ENCODE data around the gene FBXO45. TPM values are rescaled to one million over a fixed set of nuclear protein-coding genes. Genes with fewer than 3 reads are reported as not detected.
A peak's percentile ranks its signal among the peaks of the same experiment; 100 is the strongest.

FBXO45 gene
- total RNA-seq, 1 donor from 2014 or later, result 6.6 TPM

DNA sequence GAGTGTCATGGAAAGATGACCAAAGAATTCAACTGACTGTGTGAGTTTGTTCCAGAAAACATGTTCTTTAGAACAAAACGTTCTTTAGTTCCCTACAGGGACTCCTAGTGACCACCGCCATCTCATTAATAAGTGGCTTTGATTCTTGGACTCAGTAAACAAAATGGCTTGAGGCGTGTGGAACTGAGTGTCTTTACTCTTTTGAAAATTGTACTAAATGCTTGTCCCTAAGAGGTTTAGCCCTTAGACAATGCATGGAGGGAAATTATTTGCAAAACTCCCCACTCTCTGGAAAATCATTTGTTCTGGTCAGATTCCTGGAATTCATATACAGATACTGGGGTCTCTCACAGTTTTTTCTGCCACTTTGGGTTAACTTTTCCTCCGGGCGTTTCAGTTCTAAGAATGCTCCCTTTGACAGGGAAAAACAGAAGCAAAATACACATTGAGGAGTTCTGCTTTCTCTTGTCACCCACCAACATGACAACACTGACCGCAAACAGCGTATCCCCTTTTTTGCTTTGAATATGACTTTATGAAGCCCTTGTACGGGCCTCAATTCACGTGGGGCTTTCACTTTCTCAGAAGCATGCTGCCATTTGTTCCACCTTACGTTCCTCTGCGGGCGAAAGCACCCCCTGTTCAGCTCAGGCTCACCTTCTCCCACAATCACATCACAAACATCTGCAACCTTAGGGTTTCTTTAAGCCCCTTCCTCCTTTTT is 55.8 kb downstream of the FBXO45 start:
- intact Hi-C loops (cut with DNase I), result no loop called here
- H3K4me1 ChIP-seq, result peaks cover 8% of the 10 kb centered on the region
- H3K27ac ChIP-seq, result peak overlapping the region; percentile 17
- no peak overlapping the region for H3K4me3 ChIP-seq
- no peaks in the 10 kb centered on the region for H3K9me3 ChIP-seq
- no peak for DNase-seq (ENCODE audit: extremely low spot score in 2 of 2)
- no peaks in the 10 kb centered on the region for H3K36me3 ChIP-seq
- TF ChIP-seq POLR2AphosphoS5 (IDR thresholded peaks at IDR 0.05; ENCODE audit: insufficient read depth in 1 of 2, low read depth in 1 of 2) (no peak), POLR2A (IDR thresholded peaks at IDR 0.05) (no peak)
- TF ChIP-seq, protein P1, sequence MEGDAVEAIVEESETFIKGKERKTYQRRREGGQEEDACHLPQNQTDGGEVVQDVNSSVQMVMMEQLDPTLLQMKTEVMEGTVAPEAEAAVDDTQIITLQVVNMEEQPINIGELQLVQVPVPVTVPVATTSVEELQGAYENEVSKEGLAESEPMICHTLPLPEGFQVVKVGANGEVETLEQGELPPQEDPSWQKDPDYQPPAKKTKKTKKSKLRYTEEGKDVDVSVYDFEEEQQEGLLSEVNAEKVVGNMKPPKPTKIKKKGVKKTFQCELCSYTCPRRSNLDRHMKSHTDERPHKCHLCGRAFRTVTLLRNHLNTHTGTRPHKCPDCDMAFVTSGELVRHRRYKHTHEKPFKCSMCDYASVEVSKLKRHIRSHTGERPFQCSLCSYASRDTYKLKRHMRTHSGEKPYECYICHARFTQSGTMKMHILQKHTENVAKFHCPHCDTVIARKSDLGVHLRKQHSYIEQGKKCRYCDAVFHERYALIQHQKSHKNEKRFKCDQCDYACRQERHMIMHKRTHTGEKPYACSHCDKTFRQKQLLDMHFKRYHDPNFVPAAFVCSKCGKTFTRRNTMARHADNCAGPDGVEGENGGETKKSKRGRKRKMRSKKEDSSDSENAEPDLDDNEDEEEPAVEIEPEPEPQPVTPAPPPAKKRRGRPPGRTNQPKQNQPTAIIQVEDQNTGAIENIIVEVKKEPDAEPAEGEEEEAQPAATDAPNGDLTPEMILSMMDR (IDR thresholded peaks at IDR 0.05), result no peak
- no peaks in the 10 kb centered on the region for H3K27me3 ChIP-seq

DNA sequence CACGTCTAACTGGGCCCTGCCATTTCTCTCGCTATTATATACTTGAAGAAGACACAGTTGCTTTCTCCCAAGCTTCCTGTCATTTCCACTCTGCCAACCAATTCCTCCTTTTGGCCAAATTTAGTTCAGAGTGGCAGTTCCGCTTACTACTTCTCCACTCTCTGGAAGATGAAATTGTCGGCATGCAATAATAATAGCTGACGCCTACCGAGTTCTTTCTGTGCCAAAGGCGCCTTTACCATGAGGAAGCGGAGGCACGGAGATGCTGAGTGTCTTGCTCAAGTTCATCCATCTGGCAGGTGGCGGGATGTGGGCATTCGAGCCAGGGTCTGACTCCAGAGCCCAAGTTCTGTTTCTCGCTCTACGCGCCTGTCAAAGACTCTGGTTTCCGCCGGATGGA is 56.4 kb downstream of the FBXO45 start:
- H3K4me1 ChIP-seq, result peaks cover 7% of the 10 kb centered on the region
- no peaks in the 10 kb centered on the region for H3K9me3 ChIP-seq
- DNase-seq (ENCODE audit: extremely low spot score in 2 of 2), result no peak
- H3K27me3 ChIP-seq, result no peaks in the 10 kb centered on the region
- TF ChIP-seq, protein P1 (IDR thresholded peaks at IDR 0.05), result no peak
- TF ChIP-seq POLR2AphosphoS5 (IDR thresholded peaks at IDR 0.05; ENCODE audit: insufficient read depth in 1 of 2, low read depth in 1 of 2), result no peak
- TF ChIP-seq POLR2A (IDR thresholded peaks at IDR 0.05), result no peak
- H3K36me3 ChIP-seq, result no peaks in the 10 kb centered on the region
- H3K27ac ChIP-seq, result no peak overlapping the region
- H3K4me3 ChIP-seq, result no peak overlapping the region
- intact Hi-C loops (cut with DNase I), result no loop called here

DNA sequence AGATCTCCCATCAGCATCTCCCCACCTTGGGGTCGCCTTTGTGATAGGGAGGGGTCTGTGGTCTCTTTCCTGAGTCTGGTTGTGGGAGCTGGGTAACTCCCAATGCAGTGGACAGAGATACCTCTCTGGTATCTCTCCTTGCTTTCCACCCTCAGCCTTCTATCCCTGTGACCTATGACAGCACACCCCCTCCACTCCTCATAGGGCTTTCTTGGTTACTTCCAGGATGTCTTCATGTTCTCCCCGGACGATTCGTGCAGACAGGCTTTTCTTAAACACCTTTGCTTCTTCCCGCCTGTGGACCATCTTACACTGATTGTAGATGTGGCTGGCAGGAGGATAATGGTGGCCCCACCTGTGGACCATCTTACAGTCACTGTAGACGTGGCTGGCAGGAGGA is 56.9 kb downstream of the FBXO45 start:
- Histone ChIP-seq H3K27ac (no peak overlapping the region), H3K4me3 (no peak overlapping the region), H3K4me1 (peaks cover 3% of the 10 kb centered on the region), H3K36me3 (no peaks in the 10 kb centered on the region), H3K27me3 (no peaks in the 10 kb centered on the region), H3K9me3 (no peaks in the 10 kb centered on the region)
- no peak for DNase-seq (ENCODE audit: extremely low spot score in 2 of 2)
- no peak for TF ChIP-seq POLR2A (IDR thresholded peaks at IDR 0.05)
- TF ChIP-seq, protein P1 (IDR thresholded peaks at IDR 0.05), result no peak
- TF ChIP-seq POLR2AphosphoS5 (IDR thresholded peaks at IDR 0.05; ENCODE audit: insufficient read depth in 1 of 2, low read depth in 1 of 2), result no peak
- intact Hi-C loops (cut with DNase I), result no loop called here

DNA sequence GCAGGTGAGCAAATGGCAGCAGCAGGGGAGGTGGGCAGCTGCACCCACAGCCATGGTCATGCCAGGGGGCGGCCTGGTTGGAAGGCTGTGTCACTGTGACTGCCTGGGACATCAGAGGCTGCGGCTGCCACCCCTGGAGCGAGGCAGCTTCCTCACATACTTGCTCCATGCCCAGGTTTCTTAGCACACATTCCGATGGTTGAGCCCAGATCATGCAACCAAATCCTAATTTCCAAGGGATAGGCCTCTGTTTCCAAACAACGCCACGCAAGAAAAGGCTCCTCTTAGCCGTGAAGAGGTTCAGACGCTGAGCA is 59.4 kb downstream of the FBXO45 start:
- no peak for DNase-seq (ENCODE audit: extremely low spot score in 2 of 2)
- no peaks in the 10 kb centered on the region for H3K9me3 ChIP-seq
- intact Hi-C loops (cut with DNase I), result no loop called here
- no peak for TF ChIP-seq POLR2AphosphoS5 (IDR thresholded peaks at IDR 0.05; ENCODE audit: insufficient read depth in 1 of 2, low read depth in 1 of 2)
- no peak for TF ChIP-seq POLR2A (IDR thresholded peaks at IDR 0.05)
- TF ChIP-seq, protein P1 (IDR thresholded peaks at IDR 0.05), result no peak
- no peaks in the 10 kb centered on the region for H3K27me3 ChIP-seq
- H3K4me1 ChIP-seq, result peaks cover 11% of the 10 kb centered on the region
- no peak overlapping the region for H3K27ac ChIP-seq
- no peak overlapping the region for H3K4me3 ChIP-seq
- H3K36me3 ChIP-seq, result no peaks in the 10 kb centered on the region

DNA sequence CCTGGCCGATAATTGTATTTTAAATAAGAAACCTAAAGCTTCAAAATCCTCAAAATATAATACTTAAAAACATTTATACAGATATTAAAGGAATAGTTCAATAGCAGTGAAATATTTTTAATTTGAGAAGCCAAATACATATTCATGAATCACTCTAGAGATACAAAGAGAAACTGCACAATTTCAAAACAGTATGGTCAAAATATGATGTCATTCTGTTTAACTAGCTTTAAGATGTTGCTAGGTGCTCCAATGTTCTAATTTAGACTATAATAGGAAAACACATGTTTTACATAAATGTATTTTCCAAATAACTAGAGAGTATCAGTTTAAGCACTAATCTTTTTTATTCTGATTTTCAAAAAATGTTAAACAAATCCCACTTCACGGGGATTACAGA is 60.8 kb downstream of the FBXO45 start:
- Histone ChIP-seq H3K27me3 (no peaks in the 10 kb centered on the region), H3K27ac (no peak overlapping the region), H3K36me3 (no peaks in the 10 kb centered on the region), H3K4me3 (no peak overlapping the region), H3K9me3 (no peaks in the 10 kb centered on the region), H3K4me1 (peaks cover 15% of the 10 kb centered on the region)
- DNase-seq (ENCODE audit: extremely low spot score in 2 of 2), result no peak
- TF ChIP-seq POLR2AphosphoS5 (IDR thresholded peaks at IDR 0.05; ENCODE audit: insufficient read depth in 1 of 2, low read depth in 1 of 2) (no peak), POLR2A (IDR thresholded peaks at IDR 0.05) (no peak)
- TF ChIP-seq, protein P1 (IDR thresholded peaks at IDR 0.05), result no peak
- intact Hi-C loops (cut with DNase I), result no loop called here
